ENCODE data around the gene ENOPH1. TPM values are rescaled to one million over a fixed set of nuclear protein-coding genes. Genes with fewer than 3 reads are reported as not detected.

The ENOPH1 gene
- total and polyA plus RNA-seq, 9 of the 15 experiments (the other 6 are each of a cell fraction or from before 2014, with no cell fraction given), result 29.8 to 71.4 (median 48.9) TPM

DNA sequence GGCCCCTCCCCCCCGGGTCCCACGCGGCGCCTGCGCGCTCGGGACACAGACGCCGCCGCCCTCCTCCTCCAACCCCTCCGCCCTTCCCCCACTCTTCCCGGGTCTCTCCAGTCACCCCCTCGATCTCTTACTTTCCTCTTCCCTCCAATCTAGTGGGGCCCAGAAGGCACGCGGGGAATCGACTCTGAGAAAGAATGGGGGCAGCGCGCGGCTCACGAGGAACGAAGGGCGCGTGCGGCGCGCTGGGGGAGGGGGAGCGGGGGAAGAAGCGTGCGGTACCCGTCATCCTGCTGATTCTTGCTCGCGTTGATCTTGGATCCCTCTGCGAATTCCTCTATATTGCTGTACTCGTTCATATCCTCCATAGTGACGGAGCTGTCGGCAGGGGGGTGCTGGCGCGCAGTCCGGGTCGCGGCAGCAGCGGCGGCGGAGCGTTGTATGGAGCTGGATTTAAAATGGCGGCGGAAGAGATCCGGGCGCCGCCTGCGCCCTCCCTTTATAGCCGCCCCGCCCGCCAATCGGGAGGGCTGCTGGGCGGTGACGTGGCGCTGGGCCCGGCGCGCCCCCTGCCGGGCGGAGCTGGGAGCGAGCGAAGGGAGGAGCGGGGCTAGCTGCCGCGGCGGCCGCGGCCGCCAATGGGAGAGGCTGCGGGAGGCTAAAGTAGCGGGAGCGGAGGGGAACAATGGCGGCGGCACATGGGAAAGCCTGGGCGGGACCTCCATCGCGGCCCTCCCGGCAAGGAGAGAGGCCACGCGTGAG is 1.2 kb upstream of the ENOPH1 start (continued):
- TF ChIP-seq POU5F1 (IDR thresholded peaks at IDR 0.05; ENCODE audit: borderline replicate concordance, low read depth, low read length, partially characterized antibody), result no peak
- no peak for TF ChIP-seq NCOA4 (IDR thresholded peaks at IDR 0.05; ENCODE audit: partially characterized antibody)
- TF ChIP-seq SIN3A (IDR thresholded peaks at IDR 0.05; ENCODE audit: borderline replicate concordance in 2 of 2, control insufficient read depth in 1 of 2, low read depth in 2 of 2, low read length in 2 of 2), result peak; percentile 38 to 86; a peak in 2 of 4 replicates
- no peak for TF ChIP-seq NCOA6 (IDR thresholded peaks at IDR 0.05)
- TF ChIP-seq, protein P1, sequence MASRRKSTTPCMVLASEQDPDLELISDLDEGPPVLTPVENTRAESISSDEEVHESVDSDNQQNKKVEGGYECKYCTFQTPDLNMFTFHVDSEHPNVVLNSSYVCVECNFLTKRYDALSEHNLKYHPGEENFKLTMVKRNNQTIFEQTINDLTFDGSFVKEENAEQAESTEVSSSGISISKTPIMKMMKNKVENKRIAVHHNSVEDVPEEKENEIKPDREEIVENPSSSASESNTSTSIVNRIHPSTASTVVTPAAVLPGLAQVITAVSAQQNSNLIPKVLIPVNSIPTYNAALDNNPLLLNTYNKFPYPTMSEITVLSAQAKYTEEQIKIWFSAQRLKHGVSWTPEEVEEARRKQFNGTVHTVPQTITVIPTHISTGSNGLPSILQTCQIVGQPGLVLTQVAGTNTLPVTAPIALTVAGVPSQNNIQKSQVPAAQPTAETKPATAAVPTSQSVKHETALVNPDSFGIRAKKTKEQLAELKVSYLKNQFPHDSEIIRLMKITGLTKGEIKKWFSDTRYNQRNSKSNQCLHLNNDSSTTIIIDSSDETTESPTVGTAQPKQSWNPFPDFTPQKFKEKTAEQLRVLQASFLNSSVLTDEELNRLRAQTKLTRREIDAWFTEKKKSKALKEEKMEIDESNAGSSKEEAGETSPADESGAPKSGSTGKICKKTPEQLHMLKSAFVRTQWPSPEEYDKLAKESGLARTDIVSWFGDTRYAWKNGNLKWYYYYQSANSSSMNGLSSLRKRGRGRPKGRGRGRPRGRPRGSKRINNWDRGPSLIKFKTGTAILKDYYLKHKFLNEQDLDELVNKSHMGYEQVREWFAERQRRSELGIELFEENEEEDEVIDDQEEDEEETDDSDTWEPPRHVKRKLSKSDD (conservative IDR thresholded peaks at IDR 0.05; ENCODE audit: low read length), result no peak
- TF ChIP-seq DPF2 (IDR thresholded peaks at IDR 0.05), result no peak
- no peak for TF ChIP-seq ZSCAN29 (IDR thresholded peaks at IDR 0.05)
- TF ChIP-seq NFYB (IDR thresholded peaks at IDR 0.05; ENCODE audit: extremely low read depth, insufficient read length), result peak; percentile 38
- no peak for TF ChIP-seq HSF4 (CRISPR knock-in tag; IDR thresholded peaks at IDR 0.05; ENCODE audit: borderline replicate concordance)
- TF ChIP-seq, protein P2, sequence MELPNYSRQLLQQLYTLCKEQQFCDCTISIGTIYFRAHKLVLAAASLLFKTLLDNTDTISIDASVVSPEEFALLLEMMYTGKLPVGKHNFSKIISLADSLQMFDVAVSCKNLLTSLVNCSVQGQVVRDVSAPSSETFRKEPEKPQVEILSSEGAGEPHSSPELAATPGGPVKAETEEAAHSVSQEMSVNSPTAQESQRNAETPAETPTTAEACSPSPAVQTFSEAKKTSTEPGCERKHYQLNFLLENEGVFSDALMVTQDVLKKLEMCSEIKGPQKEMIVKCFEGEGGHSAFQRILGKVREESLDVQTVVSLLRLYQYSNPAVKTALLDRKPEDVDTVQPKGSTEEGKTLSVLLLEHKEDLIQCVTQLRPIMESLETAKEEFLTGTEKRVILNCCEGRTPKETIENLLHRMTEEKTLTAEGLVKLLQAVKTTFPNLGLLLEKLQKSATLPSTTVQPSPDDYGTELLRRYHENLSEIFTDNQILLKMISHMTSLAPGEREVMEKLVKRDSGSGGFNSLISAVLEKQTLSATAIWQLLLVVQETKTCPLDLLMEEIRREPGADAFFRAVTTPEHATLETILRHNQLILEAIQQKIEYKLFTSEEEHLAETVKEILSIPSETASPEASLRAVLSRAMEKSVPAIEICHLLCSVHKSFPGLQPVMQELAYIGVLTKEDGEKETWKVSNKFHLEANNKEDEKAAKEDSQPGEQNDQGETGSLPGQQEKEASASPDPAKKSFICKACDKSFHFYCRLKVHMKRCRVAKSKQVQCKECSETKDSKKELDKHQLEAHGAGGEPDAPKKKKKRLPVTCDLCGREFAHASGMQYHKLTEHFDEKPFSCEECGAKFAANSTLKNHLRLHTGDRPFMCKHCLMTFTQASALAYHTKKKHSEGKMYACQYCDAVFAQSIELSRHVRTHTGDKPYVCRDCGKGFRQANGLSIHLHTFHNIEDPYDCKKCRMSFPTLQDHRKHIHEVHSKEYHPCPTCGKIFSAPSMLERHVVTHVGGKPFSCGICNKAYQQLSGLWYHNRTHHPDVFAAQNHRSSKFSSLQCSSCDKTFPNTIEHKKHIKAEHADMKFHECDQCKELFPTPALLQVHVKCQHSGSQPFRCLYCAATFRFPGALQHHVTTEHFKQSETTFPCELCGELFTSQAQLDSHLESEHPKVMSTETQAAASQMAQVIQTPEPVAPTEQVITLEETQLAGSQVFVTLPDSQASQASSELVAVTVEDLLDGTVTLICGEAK (IDR thresholded peaks at IDR 0.05), result no peak
- TF ChIP-seq, protein P2 (CRISPR knock-in tag; IDR thresholded peaks at IDR 0.05), result no peak
- peak; percentile 52; the same call in 1 of the 2 replicates for TF ChIP-seq RFX5 (IDR thresholded peaks at IDR 0.05; ENCODE audit: low read depth, low read length)
- TF ChIP-seq ZBED1 (IDR thresholded peaks at IDR 0.05), result no peak; the same call in 1 of the 2 replicates
- TF ChIP-seq KDM4B (IDR thresholded peaks at IDR 0.05; ENCODE audit: borderline replicate concordance in 2 of 2, low read depth in 1 of 2), result no peak
- no peak for TF ChIP-seq ZNF778 (CRISPR knock-in tag; IDR thresholded peaks at IDR 0.05)
